Panc1 (cell line): Measurements from ENCODE around the gene TENT4B.

ENCODE experiments used
- POLR2AphosphoS5 ChIP-seq: IDR thresholded peaks from 2 replicates; pipeline ENCODE4 v1.6.1; 2012; ENCODE audit warnings: mild to moderate bottlenecking, low read depth, low read length, moderate library complexity
- SIN3A ChIP-seq: IDR thresholded peaks from 2 replicates; pipeline ENCODE4 v1.6.1; 2012; ENCODE audit warnings: low read depth, mild to moderate bottlenecking, low read length, moderate library complexity, borderline replicate concordance; ENCODE audit not compliant: insufficient read depth
- TCF7L2 ChIP-seq: IDR thresholded peaks from 2 replicates; pipeline ENCODE4 v1.6.1; 2011; ENCODE audit warnings: mild to moderate bottlenecking, low read depth, low read length, inconsistent platforms
- TF ChIP-seq, protein P1 (sequence below): fragments of 450-650 bp; IDR thresholded peaks from 2 replicates; pipeline ENCODE4 v1.5.1; 2017; ENCODE audit warnings: mild to moderate bottlenecking
- TF ChIP-seq, protein P2 (sequence below), 2 experiments: IDR thresholded peaks; 2 replicates each; pipeline ENCODE4 v1.6.1; 2011 to 2012; ENCODE audit warnings: low read depth in 2 of 2, control low read depth in 1 of 2, low read length in 1 of 2, mild to moderate bottlenecking in 1 of 2, moderate library complexity in 1 of 2; ENCODE audit not compliant: insufficient read depth in 1 of 2

DNA sequence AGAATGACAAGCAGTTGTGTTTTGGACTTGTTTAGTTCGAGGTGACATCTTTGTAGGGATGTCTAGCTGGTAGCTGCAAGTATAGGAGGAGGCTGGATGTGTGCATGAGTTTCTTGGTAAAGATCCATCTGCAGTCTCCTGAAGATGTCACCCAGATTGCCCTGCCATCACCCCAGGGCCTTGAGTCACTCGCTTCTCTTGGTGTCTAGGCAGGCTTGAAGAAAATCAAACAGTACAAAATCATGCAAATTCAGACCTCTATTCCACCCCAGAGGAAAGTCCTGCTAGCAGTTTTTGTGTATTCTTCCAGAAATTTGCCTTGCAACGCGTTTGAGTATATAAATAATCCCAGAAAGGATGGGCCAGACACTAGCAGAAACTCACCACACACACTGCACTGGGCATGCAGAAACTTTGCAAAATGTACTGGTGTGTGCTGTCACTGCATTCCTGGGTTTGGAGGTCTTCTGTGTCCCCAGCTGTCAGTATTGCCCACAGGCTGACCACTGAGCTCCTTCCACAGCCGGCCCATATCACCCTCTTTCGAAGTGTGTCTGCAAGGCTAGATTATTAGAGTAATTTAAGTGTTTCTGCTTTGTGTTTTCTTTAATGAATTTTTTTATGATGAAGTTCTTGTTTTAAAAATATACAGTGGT is 51.5 kb downstream of the TENT4B start:
- TF ChIP-seq, protein P1, sequence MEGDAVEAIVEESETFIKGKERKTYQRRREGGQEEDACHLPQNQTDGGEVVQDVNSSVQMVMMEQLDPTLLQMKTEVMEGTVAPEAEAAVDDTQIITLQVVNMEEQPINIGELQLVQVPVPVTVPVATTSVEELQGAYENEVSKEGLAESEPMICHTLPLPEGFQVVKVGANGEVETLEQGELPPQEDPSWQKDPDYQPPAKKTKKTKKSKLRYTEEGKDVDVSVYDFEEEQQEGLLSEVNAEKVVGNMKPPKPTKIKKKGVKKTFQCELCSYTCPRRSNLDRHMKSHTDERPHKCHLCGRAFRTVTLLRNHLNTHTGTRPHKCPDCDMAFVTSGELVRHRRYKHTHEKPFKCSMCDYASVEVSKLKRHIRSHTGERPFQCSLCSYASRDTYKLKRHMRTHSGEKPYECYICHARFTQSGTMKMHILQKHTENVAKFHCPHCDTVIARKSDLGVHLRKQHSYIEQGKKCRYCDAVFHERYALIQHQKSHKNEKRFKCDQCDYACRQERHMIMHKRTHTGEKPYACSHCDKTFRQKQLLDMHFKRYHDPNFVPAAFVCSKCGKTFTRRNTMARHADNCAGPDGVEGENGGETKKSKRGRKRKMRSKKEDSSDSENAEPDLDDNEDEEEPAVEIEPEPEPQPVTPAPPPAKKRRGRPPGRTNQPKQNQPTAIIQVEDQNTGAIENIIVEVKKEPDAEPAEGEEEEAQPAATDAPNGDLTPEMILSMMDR, result no peak
- no peak for TF ChIP-seq POLR2AphosphoS5
- TF ChIP-seq, protein P2, sequence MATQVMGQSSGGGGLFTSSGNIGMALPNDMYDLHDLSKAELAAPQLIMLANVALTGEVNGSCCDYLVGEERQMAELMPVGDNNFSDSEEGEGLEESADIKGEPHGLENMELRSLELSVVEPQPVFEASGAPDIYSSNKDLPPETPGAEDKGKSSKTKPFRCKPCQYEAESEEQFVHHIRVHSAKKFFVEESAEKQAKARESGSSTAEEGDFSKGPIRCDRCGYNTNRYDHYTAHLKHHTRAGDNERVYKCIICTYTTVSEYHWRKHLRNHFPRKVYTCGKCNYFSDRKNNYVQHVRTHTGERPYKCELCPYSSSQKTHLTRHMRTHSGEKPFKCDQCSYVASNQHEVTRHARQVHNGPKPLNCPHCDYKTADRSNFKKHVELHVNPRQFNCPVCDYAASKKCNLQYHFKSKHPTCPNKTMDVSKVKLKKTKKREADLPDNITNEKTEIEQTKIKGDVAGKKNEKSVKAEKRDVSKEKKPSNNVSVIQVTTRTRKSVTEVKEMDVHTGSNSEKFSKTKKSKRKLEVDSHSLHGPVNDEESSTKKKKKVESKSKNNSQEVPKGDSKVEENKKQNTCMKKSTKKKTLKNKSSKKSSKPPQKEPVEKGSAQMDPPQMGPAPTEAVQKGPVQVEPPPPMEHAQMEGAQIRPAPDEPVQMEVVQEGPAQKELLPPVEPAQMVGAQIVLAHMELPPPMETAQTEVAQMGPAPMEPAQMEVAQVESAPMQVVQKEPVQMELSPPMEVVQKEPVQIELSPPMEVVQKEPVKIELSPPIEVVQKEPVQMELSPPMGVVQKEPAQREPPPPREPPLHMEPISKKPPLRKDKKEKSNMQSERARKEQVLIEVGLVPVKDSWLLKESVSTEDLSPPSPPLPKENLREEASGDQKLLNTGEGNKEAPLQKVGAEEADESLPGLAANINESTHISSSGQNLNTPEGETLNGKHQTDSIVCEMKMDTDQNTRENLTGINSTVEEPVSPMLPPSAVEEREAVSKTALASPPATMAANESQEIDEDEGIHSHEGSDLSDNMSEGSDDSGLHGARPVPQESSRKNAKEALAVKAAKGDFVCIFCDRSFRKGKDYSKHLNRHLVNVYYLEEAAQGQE (IDR thresholded peaks at IDR 0.05; ENCODE audit: insufficient read depth in 1 of 2, low read depth in 2 of 2, low read length in 1 of 2), result no peak
- no peak for TF ChIP-seq TCF7L2
- no peak for TF ChIP-seq SIN3A
